ENCODE results near the gene MAMDC2. TPM values are rescaled to one million over a fixed set of nuclear protein-coding genes. Genes with fewer than 3 reads are reported as not detected.

MAMDC2 gene
- total RNA-seq, 2 donors from 2014 or later, result 25.4 to 29.0 TPM

- no peak for ATAC-seq (ENCODE audit: insufficient number of reproducible peaks, low FRiP score, low read depth)
- peaks cover 12 to 48% of the 10 kb centered on the region in 2 donors for H3K4me1 ChIP-seq (ENCODE audit: control insufficient read depth in 1 of 2, low read depth in 2 of 2)
- H3K36me3 ChIP-seq, result no peaks in the 10 kb centered on the region
- no peak overlapping the region for H3K27ac ChIP-seq
- H3K27me3 ChIP-seq (replicated peaks; ENCODE audit: insufficient read depth), result no peaks in the 10 kb centered on the region
- no peaks in the 10 kb centered on the region for H3K9me3 ChIP-seq
- no peak overlapping the region for H3K4me3 ChIP-seq
- no peak for TF ChIP-seq CTCF (IDR thresholded peaks at IDR 0.05)
- no peak for DNase-seq (ENCODE audit: low spot score)
Observed at GRCh38 chr9:70073193-70073592, 29.5 kb downstream of the MAMDC2 start.

GRCh38 chr9:70073756-70074155, 30.1 kb downstream of the MAMDC2 start:
- ATAC-seq (ENCODE audit: insufficient number of reproducible peaks, low FRiP score, low read depth), result no peak
- H3K36me3 ChIP-seq, result no peaks in the 10 kb centered on the region

GRCh38 chr9:70076678-70077077, 33.0 kb downstream of the MAMDC2 start:
- DNase-seq (ENCODE audit: low spot score) (no peak), ATAC-seq (ENCODE audit: insufficient number of reproducible peaks, low FRiP score, low read depth) (peak; percentile 65)
- Histone ChIP-seq H3K36me3 (no peaks in the 10 kb centered on the region), H3K27me3 (replicated peaks; ENCODE audit: insufficient read depth) (no peaks in the 10 kb centered on the region), H3K9me3 (no peaks in the 10 kb centered on the region), H3K4me1 (ENCODE audit: control insufficient read depth in 1 of 2, low read depth in 2 of 2) (peaks cover 12 to 57% of the 10 kb centered on the region in 2 donors), H3K4me3 (no peak overlapping the region), H3K27ac (peak overlapping the region; percentile 56 to 78)
- no peak for TF ChIP-seq CTCF (IDR thresholded peaks at IDR 0.05)

More at GRCh38 chr9:70073756-70074155, 30.1 kb downstream of the MAMDC2 start:
- H3K4me3 ChIP-seq, result no peak overlapping the region
- TF ChIP-seq CTCF (IDR thresholded peaks at IDR 0.05), result no peak
- peaks cover 12 to 42% of the 10 kb centered on the region in 2 donors for H3K4me1 ChIP-seq (ENCODE audit: control insufficient read depth in 1 of 2, low read depth in 2 of 2)
- DNase-seq (ENCODE audit: low spot score), result no peak
- H3K27me3 ChIP-seq (replicated peaks; ENCODE audit: insufficient read depth), result no peaks in the 10 kb centered on the region
- H3K9me3 ChIP-seq, result no peaks in the 10 kb centered on the region
- H3K27ac ChIP-seq, result no peak overlapping the region

GRCh38 chr9:70079417-70080037, 35.9 kb downstream of the MAMDC2 start:
- Histone ChIP-seq H3K27me3 (replicated peaks; ENCODE audit: insufficient read depth) (no peaks in the 10 kb centered on the region), H3K4me1 (ENCODE audit: control insufficient read depth in 1 of 2, low read depth in 2 of 2) (peaks cover 12 to 52% of the 10 kb centered on the region in 2 donors), H3K36me3 (no peaks in the 10 kb centered on the region), H3K4me3 (no peak overlapping the region), H3K27ac (peak overlapping the region in 1 of 2 donors; percentile 66), H3K9me3 (no peaks in the 10 kb centered on the region)
- ATAC-seq (ENCODE audit: insufficient number of reproducible peaks, low FRiP score, low read depth), result no peak
- no peak for TF ChIP-seq CTCF (IDR thresholded peaks at IDR 0.05)
- DNase-seq (ENCODE audit: low spot score), result no peak

GRCh38 chr9:70080481-70081119, 37.0 kb downstream of the MAMDC2 start:
- Histone ChIP-seq H3K9me3 (no peaks in the 10 kb centered on the region), H3K4me3 (no peak overlapping the region), H3K4me1 (ENCODE audit: control insufficient read depth in 1 of 2, low read depth in 2 of 2) (peaks cover 12 to 52% of the 10 kb centered on the region in 2 donors), H3K36me3 (no peaks in the 10 kb centered on the region), H3K27me3 (replicated peaks; ENCODE audit: insufficient read depth) (no peaks in the 10 kb centered on the region), H3K27ac (peak overlapping the region; percentile 60 to 66)
- peak; percentile 56 for ATAC-seq (ENCODE audit: insufficient number of reproducible peaks, low FRiP score, low read depth)
- DNase-seq (ENCODE audit: low spot score), result no peak
- TF ChIP-seq CTCF (IDR thresholded peaks at IDR 0.05), result no peak

All from thoracic aorta (tissue), 2 donors.